CD14-positive monocyte (primary cell): ENCODE measurements around the gene PEX5L. TPM values are rescaled to one million over a fixed set of nuclear protein-coding genes. Genes with fewer than 3 reads are reported as not detected.

Experiments
- DNase-seq, 3 donors: peaks; one replicate each; pipeline ENCODE4 v3.0.0-alpha.2; 2011 to 2022
- H2AFZ ChIP-seq: 2 replicates; pipeline ENCODE4 v1.6.0; 2012; ENCODE audit warnings: mild to moderate bottlenecking, low read depth, low read length, inconsistent platforms; ENCODE audit not compliant: insufficient read depth, poor library complexity, severe bottlenecking
- H3K27ac ChIP-seq, 2 donors: 1 replicate in 1 of 2; 2 replicates in 1 of 2; pipeline ENCODE4 v1.5.1; 2012 to 2013; ENCODE audit warnings: low read length in 2 of 2, control low read depth in 1 of 2, inconsistent platforms in 1 of 2, low read depth in 1 of 2, mild to moderate bottlenecking in 1 of 2
- H3K27me3 ChIP-seq, 2 donors: one replicate each; pipeline versions ENCODE4 v1.6.0 to v1.6.1; 2011 to 2013; ENCODE audit warnings: low read length in 2 of 2; ENCODE audit not compliant: control insufficient read depth in 2 of 2, insufficient read depth in 2 of 2
- H3K36me3 ChIP-seq, 2 donors: replicated peaks in 1 of 2; 1 replicate in 1 of 2; 2 replicates in 1 of 2; pipeline versions ENCODE4 v1.5.1 to v1.6.1; 2012 to 2013; ENCODE audit warnings: low read length in 2 of 2, control low read depth in 1 of 2, inconsistent platforms in 1 of 2, mild to moderate bottlenecking in 1 of 2; ENCODE audit not compliant: insufficient read depth in 2 of 2, control insufficient read depth in 1 of 2
- H3K4me1 ChIP-seq, 2 donors: 1 replicate in 1 of 2; 2 replicates in 1 of 2; pipeline versions ENCODE4 v1.5.1 to v1.6.1; 2012 to 2013; ENCODE audit warnings: low read length in 2 of 2, control low read depth in 1 of 2, inconsistent platforms in 1 of 2, mild to moderate bottlenecking in 1 of 2, moderate library complexity in 1 of 2; ENCODE audit not compliant: insufficient read depth in 2 of 2, control insufficient read depth in 1 of 2
- H3K4me2 ChIP-seq: replicated peaks from 2 replicates; pipeline ENCODE3; 2012; ENCODE audit warnings: low read length, moderate library complexity, mild to moderate bottlenecking; ENCODE audit not compliant: poor library complexity, severe bottlenecking; ENCODE audit errors: extremely low read depth
- H3K4me3 ChIP-seq, 3 experiments: fragments of 200-600 bp in 1 of 3; sonication (generic) in 1 of 3; replicated peaks in 1 of 3; 1 replicate in 2 of 3; 2 replicates in 1 of 3; pipeline ENCODE4 v1.5.1; 2011 to 2013; ENCODE audit warnings: low read length in 3 of 3, mild to moderate bottlenecking in 3 of 3, control low read depth in 2 of 3, low read depth in 2 of 3, inconsistent platforms in 1 of 3, moderate library complexity in 1 of 3
- H3K79me2 ChIP-seq: 2 replicates; pipeline ENCODE4 v1.6.0; 2012; ENCODE audit warnings: mild to moderate bottlenecking, control low read depth, inconsistent platforms, low read length, moderate library complexity; ENCODE audit not compliant: insufficient read depth
- H3K9ac ChIP-seq: 2 replicates; pipeline ENCODE4 v1.6.0; 2017; ENCODE audit warnings: low read length, mild to moderate bottlenecking; ENCODE audit not compliant: insufficient read depth, poor library complexity, severe bottlenecking
- H3K9me3 ChIP-seq, 2 donors: replicated peaks in 1 of 2; 1 replicate in 1 of 2; 2 replicates in 1 of 2; pipeline versions ENCODE4 v1.5.1 to v1.6.1; 2012 to 2013; ENCODE audit warnings: low read length in 2 of 2, control low read depth in 1 of 2; ENCODE audit not compliant: control insufficient read depth in 1 of 2, insufficient read depth in 1 of 2
- H4K20me1 ChIP-seq: 2 replicates; pipeline ENCODE4 v1.6.0; 2012; ENCODE audit warnings: mild to moderate bottlenecking, low read length, control low read depth, moderate library complexity; ENCODE audit not compliant: insufficient read depth
- H3K27ac Mint-ChIP-seq, 7 donors: one replicate each; pipeline ENCODE4 v1.8.0; 2020; ENCODE audit warnings: mild to moderate bottlenecking in 7 of 7, mixed read lengths in 7 of 7, moderate library complexity in 6 of 7, inconsistent platforms in 2 of 7
- H3K27me3 Mint-ChIP-seq, 3 donors: one replicate each; pipeline ENCODE4 v1.8.0; 2021 to 2022; ENCODE audit warnings: low read depth in 3 of 3, mild to moderate bottlenecking in 3 of 3, mixed read lengths in 3 of 3, moderate library complexity in 3 of 3, inconsistent platforms in 1 of 3
- H3K36me3 Mint-ChIP-seq, 2 donors: one replicate each; pipeline ENCODE4 v1.8.0; 2020; ENCODE audit warnings: mixed read lengths in 2 of 2, inconsistent platforms in 1 of 2, mild to moderate bottlenecking in 1 of 2
- H3K4me1 Mint-ChIP-seq: one replicate; pipeline ENCODE4 v1.8.0; 2020; ENCODE audit warnings: mild to moderate bottlenecking, mixed read lengths
- H3K4me3 Mint-ChIP-seq, 2 donors: one replicate each; pipeline ENCODE4 v1.8.0; 2020; ENCODE audit warnings: mild to moderate bottlenecking in 2 of 2, mixed read lengths in 2 of 2, moderate library complexity in 1 of 2
- H3K9me3 Mint-ChIP-seq, 7 donors: one replicate each; pipeline ENCODE4 v1.8.0; 2020 to 2022; ENCODE audit warnings: mixed read lengths in 7 of 7, mild to moderate bottlenecking in 6 of 7, moderate library complexity in 6 of 7, inconsistent platforms in 2 of 7
- CTCF ChIP-seq: fragments of 200-600 bp; IDR thresholded peaks from one replicate; pipeline ENCODE4 v1.8.0; 2022; ENCODE audit warnings: antibody characterized with exemption, mild to moderate bottlenecking
- WGBS: methylation state at CpG from one replicate; pipeline ENCODE4 v1.1.5; 2013; ENCODE audit warnings: missing lambda C conversion rate; ENCODE audit not compliant: insufficient coverage; 5-methylcytosine and 5-hydroxymethylcytosine counted together
- intact Hi-C, 2 donors: fragments of 100-400 bp; cut with micrococcal nuclease; formaldehyde crosslinking; loops; one replicate each; pipeline versions ENCODE4 v1.15.0 to v1.15.1; 2023
- polyA plus RNA-seq, 3 donors: library from polyadenylated mRNA; depleted of rRNA in 1 of 3; unstranded in 2 of 3; stranded (reverse) in 1 of 3; fragments of 300-500 nt in 2 of 3; fragments of >200 nt in 1 of 3; fragmentation: Illumina TruSeq in 2 of 3; gene quantifications; 1 replicate in 2 of 3; 2 replicates in 1 of 3; pipeline ENCODE4 v1.2.3, GENCODE V29; 2012 to 2021

PEX5L gene
- polyA plus RNA-seq, 3 donors: not detected

- H3K4me3 ChIP-seq: no peak overlapping the region
- no peak overlapping the region for H3K27ac ChIP-seq
- Mint-ChIP-seq H3K9me3 (peaks cover 0 to 2% (median 0%) of the 10 kb centered on the region in 7 donors), H3K4me1 (no peaks in the 10 kb centered on the region), H3K27ac (peak overlapping the region in 1 of 7 donors; percentile 25), H3K36me3 (no peaks in the 10 kb centered on the region), H3K27me3 (no peaks in the 10 kb centered on the region), H3K4me3 (no peak overlapping the region)
- WGBS: 66% methylated on average over 2 of the region's 4 CpGs
- H3K9ac ChIP-seq: no peak overlapping the region
- H2AFZ ChIP-seq: no peak overlapping the region
- no peaks in the 10 kb centered on the region for H3K4me1 ChIP-seq
- no peak for TF ChIP-seq CTCF
- no peaks in the 10 kb centered on the region for H3K79me2 ChIP-seq
- no peaks in the 10 kb centered on the region for H4K20me1 ChIP-seq
- no peak overlapping the region for H3K4me2 ChIP-seq
- intact Hi-C loops: no loop called here
- no peak for DNase-seq
- no peaks in the 10 kb centered on the region for H3K9me3 ChIP-seq
- H3K36me3 ChIP-seq: no peaks in the 10 kb centered on the region
- H3K27me3 ChIP-seq: no peaks in the 10 kb centered on the region
These were observed 62.8 kb downstream of the PEX5L start for GRCh38 chr3:179973931-179974361.

- no peak overlapping the region for H3K9ac ChIP-seq
- no peak overlapping the region for H3K4me3 Mint-ChIP-seq
- H3K36me3 Mint-ChIP-seq: no peaks in the 10 kb centered on the region
- H3K36me3 ChIP-seq: no peaks in the 10 kb centered on the region
- H3K27me3 ChIP-seq: no peaks in the 10 kb centered on the region
- H3K9me3 ChIP-seq: no peaks in the 10 kb centered on the region
- TF ChIP-seq CTCF: no peak
- H4K20me1 ChIP-seq: no peaks in the 10 kb centered on the region
- no peak overlapping the region for H3K27ac Mint-ChIP-seq
- H3K27ac ChIP-seq: no peak overlapping the region
- no peaks in the 10 kb centered on the region for H3K27me3 Mint-ChIP-seq
- no peaks in the 10 kb centered on the region for H3K4me1 ChIP-seq
- no peaks in the 10 kb centered on the region for H3K79me2 ChIP-seq
- 80% methylated on average over 1 of the region's 2 CpGs for WGBS
- no peaks in the 10 kb centered on the region for H3K4me1 Mint-ChIP-seq
- H3K4me2 ChIP-seq: no peak overlapping the region
- H2AFZ ChIP-seq: no peak overlapping the region
- intact Hi-C loops: no loop called here
- no peak overlapping the region for H3K4me3 ChIP-seq
- peaks cover 0 to 6% (median 2%) of the 10 kb centered on the region in 7 donors for H3K9me3 Mint-ChIP-seq
- no peak for DNase-seq
These were observed 63.8 kb downstream of the PEX5L start for GRCh38 chr3:179972881-179973423.
